ENCODE measurements around the gene EPHA8.

Gene EPHA8

DNA sequence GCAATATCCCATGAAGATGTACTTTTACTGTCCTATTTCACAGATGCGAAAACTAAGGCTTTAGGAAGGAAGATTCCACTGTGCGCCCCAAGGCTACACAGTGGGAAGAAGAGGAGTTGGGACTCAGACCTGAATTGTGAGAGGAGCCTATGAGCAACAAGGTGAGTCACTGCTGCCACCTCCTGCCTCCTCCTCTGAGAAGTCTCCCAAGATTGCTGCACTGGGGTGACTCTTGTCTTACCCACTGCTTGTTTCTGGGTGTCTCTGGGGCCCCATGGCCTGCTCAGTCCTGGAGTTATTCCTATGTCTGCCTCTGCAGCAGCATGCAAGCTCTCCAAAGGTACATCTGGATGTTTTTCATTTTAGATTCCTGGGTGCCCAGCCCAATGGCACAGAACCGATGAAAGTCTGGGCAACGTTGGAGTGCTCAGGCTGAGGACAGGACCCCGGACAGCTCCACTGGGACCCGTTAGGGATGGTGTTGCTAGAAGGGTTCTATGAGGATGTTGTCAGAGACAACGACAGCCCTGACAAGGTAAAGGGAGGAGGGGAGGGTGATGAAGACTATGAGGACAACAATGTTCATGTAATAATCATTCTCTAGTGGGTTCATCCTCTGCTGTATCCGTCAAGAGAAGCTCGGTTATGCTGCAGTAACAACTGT, 62.1 kb downstream of the EPHA8 start:
- DNase-seq, result no peak

DNA sequence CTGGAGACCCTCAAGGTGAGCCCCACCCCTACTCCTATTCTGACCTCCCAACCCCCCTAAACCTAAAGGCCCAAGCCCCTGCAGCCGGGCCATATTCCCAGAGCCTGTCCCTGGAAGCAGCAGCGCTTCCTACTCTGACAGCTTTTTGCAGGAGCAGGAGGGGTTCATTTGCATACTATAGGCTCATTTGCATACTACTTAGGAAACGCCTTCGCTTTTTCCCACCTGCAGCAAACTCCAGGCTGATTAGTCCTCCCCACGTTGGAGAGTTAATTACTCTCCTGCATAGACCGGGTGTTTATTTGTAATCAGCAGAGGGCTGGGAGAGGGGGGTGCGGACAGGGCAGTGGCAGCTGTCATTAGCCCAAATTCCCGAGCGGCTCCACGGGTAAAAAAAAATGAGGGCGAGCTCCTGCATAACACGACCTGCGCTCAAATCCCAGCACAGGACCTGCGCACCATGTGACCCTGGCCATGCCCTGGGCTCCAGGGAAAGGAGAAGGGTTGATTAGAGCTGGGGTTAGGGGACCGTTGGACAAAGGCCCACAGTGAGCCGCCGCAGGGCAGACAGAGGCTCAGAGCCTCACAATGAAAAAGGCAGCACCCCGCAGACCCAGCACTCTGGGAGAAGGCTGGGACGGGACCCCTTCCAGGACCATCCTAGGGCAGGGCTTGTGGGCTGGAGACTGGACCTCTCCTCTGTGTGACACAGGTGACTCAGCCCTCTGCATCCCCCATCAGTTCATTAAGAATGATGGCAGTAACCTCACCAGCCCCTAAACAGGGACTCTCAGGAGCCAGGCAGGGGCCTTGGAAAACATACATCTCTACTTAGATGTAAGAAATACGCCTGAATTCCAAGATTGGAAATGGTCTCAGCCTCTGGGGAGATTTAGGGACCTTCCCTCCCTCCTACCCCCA, 63.2 kb downstream of the EPHA8 start:
- no peak for DNase-seq

DNA sequence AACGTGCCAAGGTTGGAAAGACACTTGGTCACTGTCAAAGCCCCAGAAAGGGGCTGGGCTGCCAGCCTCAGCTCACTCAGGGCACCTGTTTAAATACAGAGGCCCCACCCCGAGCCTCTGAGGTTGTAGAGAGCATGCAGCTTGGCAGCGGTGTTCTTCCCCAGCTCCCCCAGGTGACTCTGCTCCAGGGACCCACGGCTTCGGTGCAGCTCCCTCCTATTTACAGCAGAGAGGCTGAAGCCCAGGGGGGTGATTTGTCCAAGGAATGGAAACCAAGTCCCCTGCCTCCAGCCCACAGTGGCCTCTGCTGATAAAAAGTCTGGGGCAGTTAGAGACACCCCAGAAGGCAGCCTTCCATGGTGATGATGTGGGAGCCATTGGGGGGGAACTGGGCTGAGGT, 64.0 kb downstream of the EPHA8 start:
- DNase-seq, result no peak

DNA sequence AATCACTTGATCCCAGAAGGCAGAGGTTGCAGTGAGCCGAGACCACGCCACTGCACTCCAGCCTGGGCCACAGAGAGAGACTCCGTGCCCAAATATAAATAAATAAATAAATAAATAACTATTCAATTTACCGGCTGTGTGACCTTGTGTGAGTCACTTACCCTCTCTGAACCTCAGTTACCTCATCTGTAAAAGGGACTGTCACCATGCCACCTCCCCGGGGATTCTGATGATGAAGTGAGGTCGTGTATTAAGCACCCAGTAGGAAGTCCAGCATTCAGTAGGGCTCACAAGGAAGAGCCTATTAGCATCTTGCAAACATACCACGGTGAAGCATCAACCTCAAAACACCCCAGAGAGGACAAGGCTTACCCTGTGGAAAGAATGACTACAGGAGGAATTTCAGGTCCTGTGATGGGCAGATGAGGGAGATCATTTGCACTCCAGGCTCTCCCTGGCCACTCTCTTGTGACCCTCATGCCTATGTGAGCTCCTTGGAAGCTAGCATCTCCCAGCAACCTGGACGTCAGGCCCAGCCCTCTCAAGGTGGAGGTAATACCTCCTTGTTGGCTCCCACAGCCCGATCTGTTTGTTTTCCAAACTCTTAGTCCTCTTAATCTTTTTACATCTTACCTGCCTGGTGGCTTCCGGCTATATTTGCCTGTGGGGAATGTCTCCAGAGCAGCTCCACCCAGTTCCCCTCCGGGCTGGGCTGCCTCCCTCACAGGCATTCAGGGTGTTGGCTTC, 65.6 kb downstream of the EPHA8 start:
- DNase-seq, result no peak

DNA sequence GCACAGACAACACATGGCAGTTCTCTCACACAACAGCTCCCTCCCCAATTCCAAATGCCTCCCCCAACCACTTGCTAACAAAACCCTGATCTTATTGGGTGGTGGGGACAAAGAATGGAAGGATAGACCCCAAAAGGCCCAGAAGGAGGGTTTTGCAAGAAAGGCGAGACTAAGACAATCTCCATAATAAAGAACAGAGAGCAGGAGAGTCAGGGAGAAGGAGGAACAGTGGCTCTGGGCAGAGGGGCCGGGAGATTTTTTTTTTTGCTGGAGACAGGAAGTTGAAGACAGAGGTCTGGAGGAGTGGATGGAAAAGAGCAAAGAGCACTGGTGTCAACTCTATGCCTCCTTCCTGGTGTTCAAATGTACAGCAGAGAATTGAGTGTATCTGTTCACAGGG, 66.6 kb downstream of the EPHA8 start:
- no peak for DNase-seq

DNA sequence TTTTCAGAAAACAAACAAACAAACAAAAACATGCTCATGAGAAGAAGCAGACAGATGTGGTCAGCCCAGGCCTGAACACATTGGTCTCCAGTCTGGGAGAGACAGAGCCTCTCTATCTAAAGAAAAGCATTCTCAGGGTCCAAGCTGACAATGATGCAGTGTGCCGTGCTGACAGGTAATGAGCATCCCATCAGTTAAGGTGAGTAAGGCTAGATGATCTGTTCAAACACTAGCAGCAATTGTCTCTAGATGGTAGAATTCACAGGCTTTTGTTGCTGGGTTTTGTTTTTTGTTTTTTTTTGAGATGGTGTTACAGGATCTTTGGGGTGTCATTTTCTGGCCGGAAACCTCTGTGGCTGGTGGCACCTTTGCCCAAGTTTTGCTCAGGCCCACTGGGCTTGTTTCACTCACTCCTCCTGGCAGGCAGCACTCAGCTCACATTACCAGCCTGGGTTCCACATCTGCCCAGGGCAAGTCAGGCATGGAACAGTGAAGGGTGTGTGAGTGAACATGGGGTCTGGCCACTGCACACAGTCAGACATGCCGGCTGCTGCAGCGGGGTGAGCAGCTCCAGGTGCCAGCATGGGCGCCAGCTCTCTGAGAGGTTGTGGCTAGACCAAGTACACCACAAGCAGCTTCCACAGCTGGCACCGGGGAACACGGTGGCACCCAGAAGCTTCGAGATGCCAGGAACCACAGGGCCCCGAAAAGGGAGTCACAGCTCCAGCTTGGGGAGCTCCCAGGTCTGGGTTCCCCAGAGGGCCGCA, 70.6 kb downstream of the EPHA8 start:
- DNase-seq, result no peak

DNA sequence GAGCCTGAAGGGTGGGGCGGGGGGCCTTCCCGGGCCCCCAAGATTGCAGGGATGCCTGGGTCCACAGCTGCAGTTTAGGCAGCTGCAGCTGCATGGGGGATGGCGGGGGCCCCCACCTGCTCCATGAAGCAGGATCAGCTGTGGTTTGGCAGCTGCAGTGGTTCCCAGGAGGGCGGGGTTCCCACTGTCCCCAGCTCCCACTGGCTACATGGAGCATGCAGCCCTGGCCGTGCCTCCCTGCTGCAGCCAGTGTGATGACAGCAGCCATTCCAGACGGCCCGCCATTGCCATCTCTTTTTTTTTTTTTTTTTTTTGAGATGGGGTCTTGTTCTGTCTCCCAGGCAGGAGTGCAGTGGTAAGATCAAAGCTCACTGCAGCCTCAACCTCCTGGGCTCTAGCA, 72.1 kb downstream of the EPHA8 start:
- no peak for DNase-seq

DNA sequence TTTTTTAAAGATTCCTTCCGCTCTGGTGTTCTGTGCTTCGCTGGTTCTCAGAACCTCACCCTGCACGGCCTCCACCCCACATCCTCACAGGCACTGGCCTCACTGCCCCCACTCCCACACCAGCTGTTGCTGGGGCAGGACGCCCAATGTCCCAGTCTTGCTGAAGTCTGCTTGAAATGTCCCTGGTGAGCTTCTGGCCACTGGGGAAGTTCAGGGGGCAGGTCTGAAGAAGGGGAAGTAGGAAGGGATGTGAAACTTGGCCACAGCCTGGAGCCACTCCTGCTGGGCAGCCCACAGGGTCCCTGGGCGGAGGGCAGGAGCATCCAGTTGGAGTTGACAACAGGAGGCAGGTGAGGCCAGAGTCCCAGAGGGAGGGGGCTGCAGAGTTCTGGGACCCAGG, 73.1 kb downstream of the EPHA8 start, which contains the start of gene C1QA:
Gene C1QA, plus strand, starts transcription at position 276 of the 400 bp plus-strand sequence. CDS start 989 bp downstream, outside the sequence.
- DNase-seq, result no peak

DNA sequence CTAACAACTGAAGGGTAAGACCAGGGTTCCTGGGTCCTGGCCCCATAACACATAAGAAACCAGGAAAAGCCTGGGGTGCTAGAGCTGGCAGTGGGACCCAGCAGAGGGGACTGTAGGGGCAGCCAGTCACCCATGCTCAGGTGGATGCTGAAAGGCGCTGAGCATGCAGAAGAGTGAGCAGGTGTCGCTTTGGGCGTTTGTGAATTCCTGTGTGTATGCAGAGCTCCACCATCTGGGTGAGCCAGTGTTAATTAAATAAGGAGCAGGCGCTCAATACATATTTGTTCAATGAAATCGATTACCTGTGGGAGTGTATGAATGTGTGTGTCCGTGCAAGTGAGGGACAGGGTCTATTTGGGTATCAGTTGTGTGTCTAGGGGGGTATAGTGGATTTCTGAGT, 73.6 kb downstream of the EPHA8 start:
- peak; percentile 14 for DNase-seq

DNA sequence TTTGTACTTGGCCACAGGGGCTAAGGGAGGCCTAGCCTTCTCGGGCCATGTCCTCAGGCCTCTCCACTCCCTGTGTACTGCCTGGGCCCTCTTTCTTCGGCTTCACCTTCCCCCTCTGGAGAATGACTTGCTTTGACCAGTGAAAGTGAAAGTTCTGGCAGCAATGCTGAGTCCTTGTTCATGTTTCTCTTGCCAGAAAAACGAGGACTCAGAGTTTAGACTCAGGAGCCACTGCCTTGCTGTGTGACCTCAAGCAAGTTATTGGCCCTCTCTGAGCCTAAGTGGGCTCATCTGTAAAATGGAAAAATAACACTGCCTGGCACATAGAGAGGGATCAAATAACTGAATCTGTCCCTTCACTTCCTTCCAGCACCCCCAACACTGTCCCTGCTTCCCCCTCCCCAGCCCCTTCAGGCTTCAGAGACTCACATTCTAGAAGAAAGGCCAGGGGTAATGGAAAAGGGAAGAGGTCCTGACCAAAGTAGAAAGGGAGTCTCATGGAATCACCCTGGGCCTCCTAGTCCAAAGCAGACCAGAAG, 74.7 kb downstream of the EPHA8 start:
- no peak for DNase-seq

DNA sequence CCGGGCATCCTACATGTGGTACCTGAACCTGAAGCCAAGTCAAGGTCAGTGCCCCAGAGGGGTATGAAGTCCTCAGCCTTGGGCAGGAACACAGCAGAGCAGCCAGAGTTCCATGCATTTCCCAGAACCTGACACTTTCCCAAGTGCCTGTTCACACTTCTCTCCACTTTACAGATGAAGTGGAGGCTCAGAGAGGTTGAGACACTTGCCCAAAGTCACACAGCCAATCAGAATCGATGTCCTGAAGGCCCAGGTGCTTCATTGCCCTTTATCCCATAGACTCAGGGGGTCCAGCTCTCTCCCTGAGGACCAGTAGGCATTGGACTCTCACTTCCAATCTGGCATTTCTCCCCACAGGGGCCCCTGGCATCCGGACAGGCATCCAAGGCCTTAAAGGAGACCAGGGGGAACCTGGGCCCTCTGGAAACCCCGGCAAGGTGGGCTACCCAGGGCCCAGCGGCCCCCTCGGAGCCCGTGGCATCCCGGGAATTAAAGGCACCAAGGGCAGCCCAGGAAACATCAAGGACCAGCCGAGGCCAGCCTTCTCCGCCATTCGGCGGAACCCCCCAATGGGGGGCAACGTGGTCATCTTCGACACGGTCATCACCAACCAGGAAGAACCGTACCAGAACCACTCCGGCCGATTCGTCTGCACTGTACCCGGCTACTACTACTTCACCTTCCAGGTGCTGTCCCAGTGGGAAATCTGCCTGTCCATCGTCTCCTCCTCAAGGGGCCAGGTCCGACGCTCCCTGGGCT, 75.4 kb downstream of the EPHA8 start:
- DNase-seq, result no peak

DNA sequence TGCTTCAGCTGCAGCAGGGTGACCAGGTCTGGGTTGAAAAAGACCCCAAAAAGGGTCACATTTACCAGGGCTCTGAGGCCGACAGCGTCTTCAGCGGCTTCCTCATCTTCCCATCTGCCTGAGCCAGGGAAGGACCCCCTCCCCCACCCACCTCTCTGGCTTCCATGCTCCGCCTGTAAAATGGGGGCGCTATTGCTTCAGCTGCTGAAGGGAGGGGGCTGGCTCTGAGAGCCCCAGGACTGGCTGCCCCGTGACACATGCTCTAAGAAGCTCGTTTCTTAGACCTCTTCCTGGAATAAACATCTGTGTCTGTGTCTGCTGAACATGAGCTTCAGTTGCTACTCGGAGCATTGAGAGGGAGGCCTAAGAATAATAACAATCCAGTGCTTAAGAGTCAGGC, 76.0 kb downstream of the EPHA8 start:
- no peak for DNase-seq

DNA sequence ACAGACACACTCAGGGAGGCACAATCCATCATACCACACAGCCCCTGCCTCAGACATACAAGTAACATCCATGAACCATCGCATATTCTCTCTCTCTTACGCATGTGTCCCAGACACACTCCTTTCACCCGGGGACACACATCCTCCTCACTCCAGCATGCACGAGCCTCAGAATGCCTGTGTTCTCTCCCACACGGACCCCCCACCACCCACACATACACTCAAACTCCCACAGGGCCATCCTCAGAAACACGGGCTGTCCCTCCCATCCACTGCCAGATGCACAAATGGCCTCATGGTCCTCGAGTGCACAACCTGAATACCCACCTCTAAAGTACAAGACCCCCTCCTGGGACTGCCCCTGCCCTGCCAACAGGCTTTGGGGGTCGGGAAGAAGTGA, 78.0 kb downstream of the EPHA8 start:
- no peak for DNase-seq

DNA sequence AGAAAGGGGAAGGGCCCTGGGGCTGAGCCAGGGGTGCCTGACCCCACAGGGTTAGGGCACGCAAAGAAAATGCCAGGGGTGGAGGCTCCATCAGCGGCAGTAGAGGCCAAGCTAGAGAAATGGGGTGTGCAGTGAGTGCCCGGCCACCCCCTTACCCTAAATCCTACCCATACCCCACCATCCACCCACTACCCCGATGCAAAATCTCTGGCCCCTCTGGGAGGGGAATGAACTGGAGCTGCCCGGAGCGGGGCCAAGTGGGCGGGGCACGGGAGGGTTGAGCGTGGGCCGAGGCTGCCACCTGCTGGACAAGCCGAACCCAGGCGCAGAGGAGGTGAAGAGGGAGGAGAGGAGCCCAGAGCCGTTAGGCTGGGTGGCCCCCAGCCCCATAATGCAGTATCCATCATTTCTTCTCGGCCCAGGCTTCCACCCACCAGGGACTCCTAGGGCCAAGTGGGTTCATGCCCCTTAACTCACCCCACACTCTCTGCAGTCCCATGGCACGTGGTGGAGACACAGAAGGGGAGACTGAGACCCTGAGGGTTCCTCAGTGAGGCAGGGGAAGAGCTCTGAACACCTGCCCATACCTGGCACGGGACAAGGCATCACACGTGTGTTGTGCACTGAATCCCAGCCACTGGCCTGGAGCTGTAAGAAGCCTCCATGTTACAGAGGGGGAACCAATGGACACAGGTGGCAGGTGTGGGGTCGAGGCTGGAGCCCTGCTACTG, 78.8 kb downstream of the EPHA8 start:
- peak; percentile 14 for DNase-seq

DNA sequence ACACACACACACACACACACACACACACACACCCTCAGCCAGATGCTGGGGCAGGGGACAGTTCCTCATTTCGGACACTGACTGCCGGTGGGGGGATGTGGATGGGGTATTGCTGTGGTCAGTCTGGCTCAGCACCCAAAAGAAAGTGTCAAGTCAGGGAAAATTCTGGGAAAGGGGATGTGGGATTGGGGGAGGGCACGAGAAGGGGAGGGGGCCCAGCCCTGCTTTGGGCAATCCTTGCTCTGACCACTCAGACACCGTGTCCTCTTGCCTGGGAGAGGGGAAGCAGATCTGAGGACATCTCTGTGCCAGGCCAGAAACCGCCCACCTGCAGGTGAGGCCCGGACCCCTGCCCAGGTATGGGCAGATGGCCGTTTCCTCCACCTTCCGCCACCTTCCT, 80.1 kb downstream of the EPHA8 start, which contains the start of gene C1QC:
Gene C1QC, plus strand, starts transcription at position 253 of the 400 bp plus-strand sequence. CDS start 391 bp downstream, outside the sequence.
- DNase-seq, result no peak

DNA sequence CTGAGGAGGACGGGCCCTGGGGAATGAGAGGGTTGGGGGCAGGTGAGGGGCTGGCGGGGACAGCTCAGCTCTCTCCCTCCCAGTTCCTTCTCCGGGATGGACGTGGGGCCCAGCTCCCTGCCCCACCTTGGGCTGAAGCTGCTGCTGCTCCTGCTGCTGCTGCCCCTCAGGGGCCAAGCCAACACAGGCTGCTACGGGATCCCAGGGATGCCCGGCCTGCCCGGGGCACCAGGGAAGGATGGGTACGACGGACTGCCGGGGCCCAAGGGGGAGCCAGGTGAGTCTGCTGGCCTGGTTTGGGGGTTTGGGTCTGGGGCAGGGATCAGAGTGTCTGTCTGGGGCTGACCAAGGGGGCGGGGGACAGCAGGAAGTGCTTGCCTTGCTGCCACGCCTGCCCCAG, 80.6 kb downstream of the EPHA8 start:
- DNase-seq, result no peak

DNA sequence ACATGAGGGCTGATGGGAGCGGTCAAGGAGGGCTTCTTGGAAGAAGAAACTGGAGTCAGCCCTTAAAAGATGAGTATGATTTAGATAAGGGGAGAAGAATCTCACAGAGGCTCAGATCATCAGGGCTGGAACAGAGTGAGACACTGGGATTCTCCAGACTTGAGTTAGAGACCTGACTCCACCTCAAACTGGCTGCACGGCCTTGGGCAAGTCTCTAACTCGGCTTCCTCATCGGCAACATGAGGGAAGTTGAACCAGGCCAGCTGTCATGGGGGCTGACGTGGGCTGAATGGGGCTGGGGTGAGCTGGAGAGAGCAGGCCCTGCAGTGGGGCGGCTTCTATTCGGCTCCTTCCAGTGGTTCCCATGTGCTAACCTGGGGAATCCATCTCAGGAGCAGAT, 82.6 kb downstream of the EPHA8 start:
- no peak for DNase-seq

DNA sequence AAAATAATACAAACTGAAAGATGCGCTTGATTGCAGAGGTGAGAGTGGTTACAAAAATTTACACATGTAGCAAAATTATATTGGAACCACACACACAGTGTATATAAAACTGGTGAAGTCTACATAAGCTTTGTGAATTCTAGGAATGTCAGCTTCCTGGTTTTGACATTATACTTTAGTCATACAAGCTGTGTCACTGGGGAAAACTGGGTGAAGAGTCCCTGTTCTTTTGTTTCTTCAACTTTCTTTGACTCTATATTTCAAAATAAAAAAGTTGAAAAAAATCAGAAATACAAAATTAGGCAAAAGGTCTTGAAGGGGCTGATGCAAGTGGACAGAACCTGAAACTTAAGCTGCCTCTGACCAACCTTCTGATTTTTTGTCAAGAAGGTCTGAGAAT, 83.1 kb downstream of the EPHA8 start:
- DNase-seq, result no peak

DNA sequence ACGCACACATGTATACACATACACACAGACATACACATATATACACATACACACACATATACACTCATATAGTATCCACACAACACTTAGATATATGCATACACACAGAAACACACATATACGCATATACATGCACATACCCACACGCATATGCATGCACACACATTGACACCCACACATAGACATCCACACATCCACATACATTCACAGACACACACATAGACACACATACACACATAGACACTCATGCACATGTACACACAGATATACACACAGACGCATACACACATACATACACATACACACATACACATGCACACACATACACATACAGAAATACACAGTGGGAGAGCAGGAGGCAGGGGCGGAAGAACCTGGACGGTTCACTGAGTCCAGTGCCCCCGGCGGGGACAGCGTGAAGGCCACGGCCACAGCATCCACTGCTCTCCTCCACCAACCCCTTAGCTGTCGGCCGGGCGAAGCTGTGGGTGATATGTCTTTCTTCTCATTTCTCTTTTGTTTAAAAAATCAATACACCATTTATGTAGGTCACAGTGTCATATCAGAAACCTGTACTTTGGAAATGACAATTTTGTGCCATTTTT, 86.9 kb downstream of the EPHA8 start:
- no peak for DNase-seq
